Right lobe of liver (tissue), 4 donors: ENCODE results near the gene SMG1.

ENCODE experiments used
- POLR2A ChIP-seq: fragments of 450-650 bp; IDR thresholded peaks from one replicate; pipeline ENCODE4 v1.6.1; 2017; ENCODE audit warnings: antibody characterized with exemption, mild to moderate bottlenecking
- TF ChIP-seq, protein P1 (sequence below), 4 donors: fragments of 200-600 bp in 3 of 4; fragments of 450-650 bp in 1 of 4; IDR thresholded peaks; one replicate each; pipeline versions ENCODE4 v1.5.1 to v1.8.0; 2016 to 2022; ENCODE audit warnings: antibody characterized with exemption in 4 of 4, mild to moderate bottlenecking in 2 of 4
- donor health status: DM: no; HTN: no; CAD: no.
- donor health status: DM: no; HTN: no; CAD: no.
- donor health status: DM: no; HTN: yes; CAD: no.

DNA sequence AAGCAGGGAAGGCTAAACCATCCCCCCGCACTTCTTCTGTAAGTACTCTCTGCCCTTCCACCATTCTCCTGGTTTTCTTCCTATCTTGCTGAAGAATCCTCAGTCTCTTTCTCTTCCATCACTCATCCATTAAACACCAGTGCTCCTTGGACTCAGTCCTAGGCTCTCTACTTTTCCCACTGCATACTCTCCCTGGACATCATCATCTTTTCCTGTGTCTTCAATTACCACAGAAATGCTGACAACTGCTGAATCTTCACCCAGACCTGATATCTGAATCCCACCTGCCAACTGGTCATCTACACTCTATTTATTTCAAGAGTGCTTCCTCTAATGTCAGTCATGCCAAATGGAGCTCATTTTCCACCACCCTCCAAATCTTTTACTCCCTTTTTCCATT, 71.0 kb downstream of the SMG1 start:
- TF ChIP-seq, protein P1, sequence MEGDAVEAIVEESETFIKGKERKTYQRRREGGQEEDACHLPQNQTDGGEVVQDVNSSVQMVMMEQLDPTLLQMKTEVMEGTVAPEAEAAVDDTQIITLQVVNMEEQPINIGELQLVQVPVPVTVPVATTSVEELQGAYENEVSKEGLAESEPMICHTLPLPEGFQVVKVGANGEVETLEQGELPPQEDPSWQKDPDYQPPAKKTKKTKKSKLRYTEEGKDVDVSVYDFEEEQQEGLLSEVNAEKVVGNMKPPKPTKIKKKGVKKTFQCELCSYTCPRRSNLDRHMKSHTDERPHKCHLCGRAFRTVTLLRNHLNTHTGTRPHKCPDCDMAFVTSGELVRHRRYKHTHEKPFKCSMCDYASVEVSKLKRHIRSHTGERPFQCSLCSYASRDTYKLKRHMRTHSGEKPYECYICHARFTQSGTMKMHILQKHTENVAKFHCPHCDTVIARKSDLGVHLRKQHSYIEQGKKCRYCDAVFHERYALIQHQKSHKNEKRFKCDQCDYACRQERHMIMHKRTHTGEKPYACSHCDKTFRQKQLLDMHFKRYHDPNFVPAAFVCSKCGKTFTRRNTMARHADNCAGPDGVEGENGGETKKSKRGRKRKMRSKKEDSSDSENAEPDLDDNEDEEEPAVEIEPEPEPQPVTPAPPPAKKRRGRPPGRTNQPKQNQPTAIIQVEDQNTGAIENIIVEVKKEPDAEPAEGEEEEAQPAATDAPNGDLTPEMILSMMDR (IDR thresholded peaks at IDR 0.05) = no peak
- TF ChIP-seq POLR2A = no peak
